GM12878 (cell line): ENCODE data around the gene EIF4E2. TPM values are rescaled to one million over a fixed set of nuclear protein-coding genes. Genes with fewer than 3 reads are reported as not detected.

ENCODE experiments used
- ATAC-seq: fragments of 200-7000 bp; cut with Tn5 transposase; 3 replicates; pipeline ENCODE4 v1.9.1; 2020; ENCODE audit warnings: mild to moderate bottlenecking, moderate library complexity
- BruUV-seq: library from RNA; stranded (reverse); fragments of 400-500 nt; replicated peaks from 2 replicates; lab custom pipeline; 2021; lab: Mats Ljungman, UMichigan
- CTCF ChIA-PET: fragments of 300-600 bp; sonication (Branson Sonifier 250); formaldehyde crosslinking; extraction: SDS; loops from one replicate; lab custom pipeline; 2021; ENCODE audit warnings: inconsistent platforms; lab: Yijun Ruan, JAX
- POLR2A ChIA-PET: fragments of 350-600 bp; formaldehyde crosslinking; extraction: SDS; loops from one replicate; lab custom pipeline; 2021; ENCODE audit warnings: inconsistent platforms; lab: Charles Lee
- RAD21 ChIA-PET: fragments of 300-600 bp; sonication (Branson Sonifier 250); formaldehyde crosslinking; loops from one replicate; lab custom pipeline; 2023; ENCODE audit warnings: antibody characterized with exemption; ENCODE audit not compliant: unreplicated experiment; lab: Charles Lee
- SMC1A ChIA-PET: fragments of 300-600 bp; sonication (Branson Sonifier 250); formaldehyde crosslinking; loops from one replicate; lab custom pipeline; 2023; ENCODE audit not compliant: unreplicated experiment, uncharacterized antibody; lab: Charles Lee
- DNase-seq: peaks from one replicate; pipeline ENCODE4 v3.0.0-alpha.2; 2011; ENCODE audit warnings: low read depth, low spot score
- FAIRE-seq: peaks from 3 replicates; lab custom pipeline; 2011; peaks lifted over from hg19 to GRCh38; lab: Jason Lieb, UNC
- H2AFZ ChIP-seq: 2 replicates; pipeline ENCODE4 v1.6.0; 2011; ENCODE audit warnings: low read depth, low read length, control low read depth; ENCODE audit not compliant: control insufficient read depth
- H3K27ac ChIP-seq: 2 replicates; pipeline ENCODE4 v1.5.1; 2011; ENCODE audit warnings: control low read depth; ENCODE audit not compliant: control insufficient read depth, insufficient read depth
- H3K27me3 ChIP-seq, 2 experiments: replicated peaks in 1 of 2; 2 replicates each; pipeline versions ENCODE4 v1.6.0 to v1.6.1; 2011; ENCODE audit warnings: low read length in 1 of 2; ENCODE audit not compliant: control insufficient read depth in 2 of 2, insufficient read depth in 2 of 2
- H3K36me3 ChIP-seq, 2 experiments: 2 replicates each; pipeline ENCODE4 v1.5.1; 2011; ENCODE audit warnings: low read length in 1 of 2; ENCODE audit not compliant: control insufficient read depth in 2 of 2, insufficient read depth in 2 of 2
- H3K4me1 ChIP-seq: 2 replicates; pipeline ENCODE4 v1.6.1; 2011; ENCODE audit warnings: mild to moderate bottlenecking, low read length, moderate library complexity, mixed read lengths; ENCODE audit not compliant: control insufficient read depth, insufficient read depth
- H3K4me2 ChIP-seq: 2 replicates; pipeline ENCODE4 v1.6.0; 2011; ENCODE audit warnings: control low read depth; ENCODE audit not compliant: control insufficient read depth, insufficient read depth
- H3K4me3 ChIP-seq: fragments of 200-600 bp; sonication (generic); 2 replicates; pipeline ENCODE4 v1.5.1; 2016
- H3K79me2 ChIP-seq: 2 replicates; pipeline ENCODE4 v1.6.0; 2011; ENCODE audit warnings: low read length; ENCODE audit not compliant: control insufficient read depth, insufficient read depth
- H3K9ac ChIP-seq: 2 replicates; pipeline ENCODE4 v1.8.0; 2011; ENCODE audit warnings: low read length, control low read depth, mixed read lengths; ENCODE audit not compliant: control insufficient read depth, insufficient read depth
- H3K9me3 ChIP-seq: replicated peaks from 3 replicates; pipeline ENCODE4 v1.5.1; 2011; ENCODE audit warnings: mild to moderate bottlenecking, low read length; ENCODE audit not compliant: control insufficient read depth, insufficient read depth
- H4K20me1 ChIP-seq: 2 replicates; pipeline ENCODE4 v1.6.0; 2011; ENCODE audit not compliant: control insufficient read depth, insufficient read depth
- CBX5 ChIP-seq: sonication (generic); IDR thresholded peaks from 2 replicates; pipeline ENCODE4 v1.6.1; 2016; ENCODE audit warnings: low read depth, moderate library complexity, mild to moderate bottlenecking, inconsistent platforms
- GATAD2B ChIP-seq: fragments of 450-650 bp; conservative IDR thresholded peaks from 2 replicates; pipeline ENCODE4 v1.6.1; 2017; ENCODE audit warnings: low read depth, mild to moderate bottlenecking, moderate library complexity
- HDAC6 ChIP-seq: fragments of 200-600 bp; sonication (generic); IDR thresholded peaks from one replicate; pipeline ENCODE4 v1.8.0; 2017; ENCODE audit warnings: antibody characterized with exemption; ENCODE audit not compliant: unreplicated experiment
- HSF1 ChIP-seq: fragments of 150-350 bp; IDR thresholded peaks from 2 replicates; pipeline ENCODE4 v1.6.1; 2014; ENCODE audit warnings: mild to moderate bottlenecking, low read depth, low read length
- IKZF2 ChIP-seq, 2 experiments: fragments of 450-650 bp; IDR thresholded peaks; 2 replicates each; pipeline ENCODE4 v1.6.1; 2017; ENCODE audit warnings: mild to moderate bottlenecking in 2 of 2, moderate library complexity in 2 of 2
- PAX8 ChIP-seq: fragments of 450-650 bp; IDR thresholded peaks from 2 replicates; pipeline ENCODE4 v1.6.1; 2017; ENCODE audit warnings: mild to moderate bottlenecking, moderate library complexity
- TARDBP ChIP-seq: IDR thresholded peaks from 2 replicates; pipeline ENCODE4 v1.6.1; 2016; ENCODE audit warnings: borderline replicate concordance
- whole genome bisulfite sequencing: methylation state at CpG from one replicate; pipeline ENCODE4 v1.1.6; 2016; ENCODE audit warnings: low lambda C conversion rate; ENCODE audit not compliant: insufficient replicate concordance, insufficient coverage; ENCODE audit errors: missing lambda C conversion rate; 5-methylcytosine and 5-hydroxymethylcytosine counted together
- in situ Hi-C: fragments of 300-500 bp; cut with MboI; formaldehyde crosslinking; loops from 9 replicates; pipeline ENCODE4 v1.14.3; 2018; ENCODE audit warnings: mixed read lengths
- intact Hi-C: fragments of 100-400 bp; cut with micrococcal nuclease; formaldehyde crosslinking; loops from one replicate; pipeline ENCODE4 v1.14.2; 2022; ENCODE audit not compliant: unreplicated experiment
- polyA plus RNA-seq, 11 experiments: library from polyadenylated mRNA; depleted of rRNA in 4 of 11; unstranded in 6 of 11; stranded (reverse) in 5 of 11; fragments of >200 nt; fragmentation: Nextera tagmentation in 4 of 11; fragmentation: Illumina TruSeq in 1 of 11; extraction: Ambion mirVana in 4 of 11; extraction: Trizol in 1 of 11; gene quantifications; 1 replicate in 1 of 11; 2 replicates in 10 of 11; pipeline versions ENCODE4 v1.2.1 to v1.2.3, GENCODE V29; 2011 to 2016; ENCODE audit warnings: inconsistent platforms in 2 of 11, missing spikeins in 2 of 11, low read depth in 1 of 11
- total RNA-seq, 4 experiments: library from RNA; depleted of rRNA in 3 of 4; stranded (reverse); fragments of >200 nt in 3 of 4; fragmentation: Illumina TruSeq in 1 of 4; extraction: Trizol in 1 of 4; gene quantifications; 2 replicates each; pipeline versions ENCODE4 v1.2.1 to v1.2.3, GENCODE V29; 2013 to 2021
- TF ChIP-seq, protein P1 (sequence below): IDR thresholded peaks from 2 replicates; pipeline ENCODE4 v1.6.1; 2011; ENCODE audit warnings: borderline replicate concordance, low read depth, mild to moderate bottlenecking, moderate library complexity, mixed read lengths, low read length; ENCODE audit not compliant: insufficient read depth; ENCODE audit errors: extremely low read length
- TF ChIP-seq, protein P2 (sequence below): IDR thresholded peaks from 2 replicates; pipeline ENCODE4 v1.6.1; 2011; ENCODE audit warnings: low read depth, mild to moderate bottlenecking, low read length, moderate library complexity, borderline replicate concordance; ENCODE audit errors: extremely low read depth
- TF ChIP-seq, protein P3 (sequence below): IDR thresholded peaks from 2 replicates; pipeline ENCODE4 v1.6.1; 2011; ENCODE audit warnings: low read depth, low read length, improper control_type of control experiment, borderline replicate concordance
- TF ChIP-seq, protein P4 (sequence below): IDR thresholded peaks from 2 replicates; pipeline ENCODE4 v1.6.1; 2011; ENCODE audit warnings: mild to moderate bottlenecking, low read depth, low read length, moderate library complexity; ENCODE audit not compliant: insufficient replicate concordance

The EIF4E2 gene
- total and polyA plus RNA-seq, 10 of the 15 experiments (the other 5 are each of a cell fraction or from before 2014, with no cell fraction given): 56.1 to 158 (median 110) TPM

- CTCF ChIA-PET: no interaction called here
- no TSS peak for BruUV-seq
- no peak for FAIRE-seq
Observed at GRCh38 chr2:232574674-232575403, 24.4 kb downstream of the EIF4E2 start.

GRCh38 chr2:232575404-232575746, 24.9 kb downstream of the EIF4E2 start:
- Histone ChIP-seq H3K9ac (no peak overlapping the region), H3K4me1 (peaks cover 8% of the 10 kb centered on the region; the same call in 1 of the 2 replicates), H3K79me2 (no peaks in the 10 kb centered on the region), H3K27me3 (no peaks in the 10 kb centered on the region), H3K9me3 (no peaks in the 10 kb centered on the region), H3K27ac (no peak overlapping the region), H3K36me3 (peaks cover 0 to 26% of the 10 kb centered on the region in 2 experiments), H3K4me3 (no peak overlapping the region), H4K20me1 (no peaks in the 10 kb centered on the region), H2AFZ (no peak overlapping the region), H3K4me2 (no peak overlapping the region)
- SMC1A ChIA-PET: no interaction called here
- POLR2A ChIA-PET: interaction anchor here (0.6 kb wide), 1 partner anchor 401 kb away, joined by 3 read pairs; no protein-coding TSS in a partner anchor
- no TSS peak for BruUV-seq
- ATAC-seq (no peak), FAIRE-seq (no peak), DNase-seq (no peak)
- intact Hi-C loops: no loop called here
- CTCF ChIA-PET: no interaction called here
- WGBS: 95% methylated on average over 1 of the region's 1 CpG
- in situ Hi-C loops: no loop called here
- RAD21 ChIA-PET: no interaction called here
- TF ChIP-seq PAX8 (no peak), HSF1 (no peak), TARDBP (no peak), CBX5 (no peak), GATAD2B (no peak), HDAC6 (no peak)
- TF ChIP-seq, protein P1, sequence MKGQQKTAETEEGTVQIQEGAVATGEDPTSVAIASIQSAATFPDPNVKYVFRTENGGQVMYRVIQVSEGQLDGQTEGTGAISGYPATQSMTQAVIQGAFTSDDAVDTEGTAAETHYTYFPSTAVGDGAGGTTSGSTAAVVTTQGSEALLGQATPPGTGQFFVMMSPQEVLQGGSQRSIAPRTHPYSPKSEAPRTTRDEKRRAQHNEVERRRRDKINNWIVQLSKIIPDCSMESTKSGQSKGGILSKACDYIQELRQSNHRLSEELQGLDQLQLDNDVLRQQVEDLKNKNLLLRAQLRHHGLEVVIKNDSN: no peak
- TF ChIP-seq, protein P2, sequence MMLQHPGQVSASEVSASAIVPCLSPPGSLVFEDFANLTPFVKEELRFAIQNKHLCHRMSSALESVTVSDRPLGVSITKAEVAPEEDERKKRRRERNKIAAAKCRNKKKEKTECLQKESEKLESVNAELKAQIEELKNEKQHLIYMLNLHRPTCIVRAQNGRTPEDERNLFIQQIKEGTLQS: no peak
- TF ChIP-seq, protein P3, sequence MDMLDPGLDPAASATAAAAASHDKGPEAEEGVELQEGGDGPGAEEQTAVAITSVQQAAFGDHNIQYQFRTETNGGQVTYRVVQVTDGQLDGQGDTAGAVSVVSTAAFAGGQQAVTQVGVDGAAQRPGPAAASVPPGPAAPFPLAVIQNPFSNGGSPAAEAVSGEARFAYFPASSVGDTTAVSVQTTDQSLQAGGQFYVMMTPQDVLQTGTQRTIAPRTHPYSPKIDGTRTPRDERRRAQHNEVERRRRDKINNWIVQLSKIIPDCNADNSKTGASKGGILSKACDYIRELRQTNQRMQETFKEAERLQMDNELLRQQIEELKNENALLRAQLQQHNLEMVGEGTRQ: no peak
- TF ChIP-seq, protein P4, sequence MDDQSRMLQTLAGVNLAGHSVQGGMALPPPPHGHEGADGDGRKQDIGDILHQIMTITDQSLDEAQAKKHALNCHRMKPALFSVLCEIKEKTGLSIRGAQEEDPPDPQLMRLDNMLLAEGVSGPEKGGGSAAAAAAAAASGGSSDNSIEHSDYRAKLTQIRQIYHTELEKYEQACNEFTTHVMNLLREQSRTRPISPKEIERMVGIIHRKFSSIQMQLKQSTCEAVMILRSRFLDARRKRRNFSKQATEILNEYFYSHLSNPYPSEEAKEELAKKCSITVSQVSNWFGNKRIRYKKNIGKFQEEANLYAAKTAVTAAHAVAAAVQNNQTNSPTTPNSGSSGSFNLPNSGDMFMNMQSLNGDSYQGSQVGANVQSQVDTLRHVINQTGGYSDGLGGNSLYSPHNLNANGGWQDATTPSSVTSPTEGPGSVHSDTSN: no peak

More at GRCh38 chr2:232574674-232575403, 24.4 kb downstream of the EIF4E2 start:
- WGBS: 96% methylated on average over 5 of the region's 5 CpGs
- Histone ChIP-seq H3K27ac (no peak overlapping the region), H3K36me3 (peaks cover 0 to 26% of the 10 kb centered on the region in 2 experiments), H2AFZ (no peak overlapping the region), H3K4me2 (no peak overlapping the region), H3K4me3 (no peak overlapping the region), H3K79me2 (no peaks in the 10 kb centered on the region), H3K9me3 (no peaks in the 10 kb centered on the region), H3K4me1 (peaks cover 3% of the 10 kb centered on the region; the same call in 1 of the 2 replicates), H4K20me1 (no peaks in the 10 kb centered on the region), H3K9ac (no peak overlapping the region), H3K27me3 (no peaks in the 10 kb centered on the region)
- in situ Hi-C loops (no loop called here), intact Hi-C loops (no loop called here)
- POLR2A ChIA-PET: interaction anchor here (0.6 kb wide), 1 partner anchor 400 kb away, joined by 3 read pairs; no protein-coding TSS in a partner anchor
- RAD21 ChIA-PET: no interaction called here
- SMC1A ChIA-PET: no interaction called here
- ATAC-seq: no peak
- no peak for TF ChIP-seq IKZF2 (IDR thresholded peaks at IDR 0.05)
- DNase-seq: no peak
